ENCODE results near the gene NOS1. TPM values are rescaled to one million over a fixed set of nuclear protein-coding genes. Genes with fewer than 3 reads are reported as not detected.
"Not testable (repeated sequence)": the region's sequence is repeated elsewhere in the genome, so short reads cannot be mapped to it uniquely, and the experiment has no call there.

NOS1 gene
- total RNA-seq, 1 donor from 2014 or later = 0.26 TPM

DNA sequence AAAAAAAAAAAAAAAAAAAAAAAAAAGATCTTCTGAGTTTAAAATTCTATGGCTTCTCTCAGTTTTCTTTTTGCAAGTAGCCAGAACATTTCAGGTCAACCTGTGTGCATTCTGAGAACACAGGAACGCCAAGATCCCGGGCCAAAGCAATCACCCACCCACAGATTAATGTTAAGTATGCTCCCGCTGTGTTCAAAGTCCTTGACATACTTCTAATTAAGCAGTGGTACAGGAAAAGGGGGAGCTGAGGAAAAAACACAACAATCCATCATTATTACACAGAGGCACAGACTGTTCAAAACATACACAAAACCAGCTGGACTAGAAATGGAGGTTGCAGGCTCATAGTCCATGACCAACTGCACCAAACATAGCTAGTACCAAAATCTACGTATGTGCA is 174.0 kb downstream of the NOS1 start:
- DNase-seq (ENCODE audit: low read depth) = no peak
- no peaks in the 10 kb centered on the region for H3K27me3 ChIP-seq (ENCODE audit: control insufficient read depth, insufficient read depth, low read length)
- FAIRE-seq = no peak
- TF ChIP-seq, protein P1, sequence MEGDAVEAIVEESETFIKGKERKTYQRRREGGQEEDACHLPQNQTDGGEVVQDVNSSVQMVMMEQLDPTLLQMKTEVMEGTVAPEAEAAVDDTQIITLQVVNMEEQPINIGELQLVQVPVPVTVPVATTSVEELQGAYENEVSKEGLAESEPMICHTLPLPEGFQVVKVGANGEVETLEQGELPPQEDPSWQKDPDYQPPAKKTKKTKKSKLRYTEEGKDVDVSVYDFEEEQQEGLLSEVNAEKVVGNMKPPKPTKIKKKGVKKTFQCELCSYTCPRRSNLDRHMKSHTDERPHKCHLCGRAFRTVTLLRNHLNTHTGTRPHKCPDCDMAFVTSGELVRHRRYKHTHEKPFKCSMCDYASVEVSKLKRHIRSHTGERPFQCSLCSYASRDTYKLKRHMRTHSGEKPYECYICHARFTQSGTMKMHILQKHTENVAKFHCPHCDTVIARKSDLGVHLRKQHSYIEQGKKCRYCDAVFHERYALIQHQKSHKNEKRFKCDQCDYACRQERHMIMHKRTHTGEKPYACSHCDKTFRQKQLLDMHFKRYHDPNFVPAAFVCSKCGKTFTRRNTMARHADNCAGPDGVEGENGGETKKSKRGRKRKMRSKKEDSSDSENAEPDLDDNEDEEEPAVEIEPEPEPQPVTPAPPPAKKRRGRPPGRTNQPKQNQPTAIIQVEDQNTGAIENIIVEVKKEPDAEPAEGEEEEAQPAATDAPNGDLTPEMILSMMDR (IDR thresholded peaks at IDR 0.05; ENCODE audit: insufficient read depth, low read length, severe bottlenecking) = no peak
- no peak overlapping the region for H3K4me3 ChIP-seq (ENCODE audit: low read depth, low read length)
- H3K36me3 ChIP-seq (ENCODE audit: control insufficient read depth, insufficient read depth, low read length) = peaks cover 2% of the 10 kb centered on the region

DNA sequence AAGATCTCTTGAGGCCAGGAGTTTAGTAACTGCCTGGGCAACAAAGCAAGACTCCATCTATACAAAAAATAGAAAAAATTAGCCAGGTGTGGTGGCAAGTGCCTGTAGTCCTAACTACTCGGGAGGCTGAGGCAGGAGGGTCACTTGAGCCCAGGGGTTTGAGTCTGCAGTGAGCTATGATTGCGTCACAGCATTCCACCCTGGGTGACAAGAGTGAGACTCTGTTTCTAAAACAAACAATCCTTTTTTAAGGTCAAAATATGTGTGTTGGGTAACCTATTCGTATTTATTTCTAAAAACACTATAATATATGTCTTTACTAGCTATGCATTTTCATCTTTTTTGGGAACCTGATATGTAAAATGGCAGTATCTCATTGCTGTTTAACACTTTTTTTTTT is 178.6 kb downstream of the NOS1 start:
- H3K27me3 ChIP-seq (ENCODE audit: control insufficient read depth, insufficient read depth, low read length) = no peaks in the 10 kb centered on the region
- TF ChIP-seq, protein P1 (IDR thresholded peaks at IDR 0.05; ENCODE audit: insufficient read depth, low read length, severe bottlenecking) = no peak
- DNase-seq (ENCODE audit: low read depth) = no peak
- peaks cover 2% of the 10 kb centered on the region for H3K36me3 ChIP-seq (ENCODE audit: control insufficient read depth, insufficient read depth, low read length)
- FAIRE-seq = no peak
- H3K4me3 ChIP-seq (ENCODE audit: low read depth, low read length) = no peak overlapping the region

DNA sequence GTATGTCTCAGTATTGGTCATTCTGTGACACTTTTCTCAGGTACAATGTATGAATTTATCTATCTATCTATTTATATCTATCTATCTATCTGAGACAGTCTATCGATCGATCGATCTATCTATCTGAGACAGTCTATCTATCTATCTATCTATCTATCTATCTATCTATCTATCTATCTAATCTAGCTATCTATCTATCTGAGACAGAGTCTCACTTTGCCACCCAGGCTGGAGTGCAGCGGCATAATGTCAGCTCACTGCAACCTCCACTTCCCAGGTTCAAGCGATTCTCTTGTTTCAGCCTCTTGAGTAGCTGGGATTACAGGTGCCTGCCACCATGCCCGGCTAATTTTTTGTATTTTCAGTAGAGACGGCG is 180.0 kb downstream of the NOS1 start:
- FAIRE-seq; H3K36me3 ChIP-seq (ENCODE audit: control insufficient read depth, insufficient read depth, low read length): not testable (repeated sequence)

DNA sequence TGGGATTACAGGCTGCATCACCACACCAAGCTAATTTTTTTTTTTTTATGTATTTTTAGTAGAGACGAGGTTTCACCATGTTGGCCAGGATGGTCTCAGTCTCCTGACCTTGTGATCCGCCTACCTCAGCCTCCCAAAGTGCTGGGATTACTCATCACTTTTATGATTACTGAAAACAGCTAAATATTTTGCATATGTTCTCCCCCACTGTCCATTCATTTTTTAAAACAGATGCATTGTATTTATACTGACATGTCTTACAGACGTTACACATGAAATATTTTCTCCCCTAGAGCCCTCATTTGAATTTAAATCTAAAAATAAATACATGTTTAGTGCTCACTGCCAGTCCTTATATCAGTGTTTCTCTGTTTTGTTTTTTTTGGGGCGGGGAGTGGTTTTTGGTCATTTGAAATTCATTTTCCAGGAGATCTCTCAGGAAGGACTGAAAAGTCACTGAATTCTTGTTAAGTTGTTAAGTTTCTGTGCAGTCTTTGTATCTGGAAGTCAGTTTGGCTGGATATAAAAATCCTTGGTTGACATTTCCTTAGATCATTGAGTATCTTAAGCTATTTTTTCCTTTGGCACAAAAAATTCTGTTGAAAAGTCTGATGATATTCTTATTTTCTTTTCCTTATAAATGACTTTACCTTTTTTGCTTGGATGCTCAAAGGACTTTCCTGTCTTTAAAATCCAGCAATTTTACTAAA is 180.5 kb downstream of the NOS1 start:
- FAIRE-seq = no peak
- peaks cover 6% of the 10 kb centered on the region for H3K36me3 ChIP-seq (ENCODE audit: control insufficient read depth, insufficient read depth, low read length)
- TF ChIP-seq, protein P1 (IDR thresholded peaks at IDR 0.05; ENCODE audit: insufficient read depth, low read length, severe bottlenecking) = no peak

More for the DNA sequence above, 180.0 kb downstream of the NOS1 start:
- H3K4me3 ChIP-seq (ENCODE audit: low read depth, low read length); DNase-seq (ENCODE audit: low read depth); H3K27me3 ChIP-seq (ENCODE audit: control insufficient read depth, insufficient read depth, low read length): not testable (repeated sequence)

DNA sequence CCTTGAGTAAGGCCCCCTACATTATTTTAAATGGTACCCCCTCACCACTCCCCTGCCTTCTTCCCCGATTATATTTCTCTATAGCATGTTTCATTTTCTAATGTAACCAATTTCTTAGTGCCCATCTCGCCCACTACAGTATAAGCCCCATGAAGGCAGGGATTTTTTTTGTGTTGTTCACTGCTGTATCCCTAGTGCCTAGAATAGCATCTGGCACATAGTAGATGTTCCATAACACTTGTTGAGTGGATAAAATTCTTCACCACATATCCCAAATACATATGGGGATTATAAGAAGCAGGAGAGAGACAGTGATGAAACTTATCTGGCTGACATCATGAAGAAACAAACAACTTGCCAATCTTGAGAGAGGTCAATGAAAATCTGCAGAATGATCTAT is 182.7 kb downstream of the NOS1 start:
- no peak overlapping the region for H3K4me3 ChIP-seq (ENCODE audit: low read depth, low read length)
- H3K36me3 ChIP-seq (ENCODE audit: control insufficient read depth, insufficient read depth, low read length) = peaks cover 4% of the 10 kb centered on the region
- TF ChIP-seq, protein P1 (IDR thresholded peaks at IDR 0.05; ENCODE audit: insufficient read depth, low read length, severe bottlenecking) = no peak
- no peak for DNase-seq (ENCODE audit: low read depth)
- no peak for FAIRE-seq
- H3K27me3 ChIP-seq (ENCODE audit: control insufficient read depth, insufficient read depth, low read length) = no peaks in the 10 kb centered on the region

More for the DNA sequence above, 180.5 kb downstream of the NOS1 start:
- Histone ChIP-seq H3K27me3 (ENCODE audit: control insufficient read depth, insufficient read depth, low read length) (no peaks in the 10 kb centered on the region), H3K4me3 (ENCODE audit: low read depth, low read length) (no peak overlapping the region)
- no peak for DNase-seq (ENCODE audit: low read depth)

DNA sequence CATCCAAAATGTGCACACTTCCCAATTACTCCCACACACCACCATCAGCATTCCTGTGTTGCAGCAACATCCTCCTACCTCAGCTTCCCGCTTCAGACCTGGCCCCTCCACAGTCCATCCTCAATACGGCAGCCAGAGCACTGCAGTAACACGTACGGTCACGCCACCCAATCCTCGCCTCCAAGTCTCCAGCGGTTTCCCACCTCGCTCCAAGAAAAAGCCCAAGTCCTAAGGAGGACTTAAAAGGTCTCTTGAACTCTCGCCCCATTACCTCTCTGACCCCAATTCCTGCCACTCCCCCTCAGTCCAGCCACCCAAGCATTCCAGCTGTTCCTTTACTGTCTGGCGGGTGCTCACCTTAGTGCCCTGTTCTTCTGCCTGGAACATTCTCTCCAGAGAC is 183.1 kb downstream of the NOS1 start:
- no peak for DNase-seq (ENCODE audit: low read depth)
- H3K36me3 ChIP-seq (ENCODE audit: control insufficient read depth, insufficient read depth, low read length) = peaks cover 4% of the 10 kb centered on the region
- FAIRE-seq = no peak
- H3K4me3 ChIP-seq (ENCODE audit: low read depth, low read length) = no peak overlapping the region
- TF ChIP-seq, protein P1 (IDR thresholded peaks at IDR 0.05; ENCODE audit: insufficient read depth, low read length, severe bottlenecking) = no peak
- H3K27me3 ChIP-seq (ENCODE audit: control insufficient read depth, insufficient read depth, low read length) = no peaks in the 10 kb centered on the region
